GM04503 (cell line): Measurements from ENCODE around the gene FANCE.
"Not testable (repeated sequence)": the region's sequence is repeated elsewhere in the genome, so short reads cannot be mapped to it uniquely, and the experiment has no call there.

Experiments
- DNase-seq: peaks from one replicate; pipeline ENCODE4 v3.0.0-alpha.2; 2012; ENCODE audit warnings: low read depth

FANCE gene

DNA sequence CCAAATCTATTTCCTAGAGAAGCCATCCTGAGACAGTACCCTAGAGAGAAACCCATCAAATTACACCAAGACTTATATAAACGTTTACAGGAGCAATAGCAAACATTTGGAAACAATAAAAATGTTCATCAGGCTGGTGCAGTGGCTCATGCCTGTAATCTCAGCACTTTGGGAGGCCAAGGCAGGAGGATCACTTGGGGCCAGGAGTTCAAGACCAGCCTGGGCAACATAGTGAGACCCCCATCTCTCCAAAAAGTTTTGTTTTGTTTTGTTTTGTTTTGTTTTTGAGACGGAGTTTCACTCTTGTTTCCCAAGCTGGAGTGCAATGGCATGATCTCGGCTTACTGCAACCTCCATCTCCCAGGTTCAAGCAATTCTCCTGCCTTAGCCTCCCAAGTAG lies 19.4 kb upstream of the FANCE start:
- DNase-seq, result not testable (repeated sequence)

DNA sequence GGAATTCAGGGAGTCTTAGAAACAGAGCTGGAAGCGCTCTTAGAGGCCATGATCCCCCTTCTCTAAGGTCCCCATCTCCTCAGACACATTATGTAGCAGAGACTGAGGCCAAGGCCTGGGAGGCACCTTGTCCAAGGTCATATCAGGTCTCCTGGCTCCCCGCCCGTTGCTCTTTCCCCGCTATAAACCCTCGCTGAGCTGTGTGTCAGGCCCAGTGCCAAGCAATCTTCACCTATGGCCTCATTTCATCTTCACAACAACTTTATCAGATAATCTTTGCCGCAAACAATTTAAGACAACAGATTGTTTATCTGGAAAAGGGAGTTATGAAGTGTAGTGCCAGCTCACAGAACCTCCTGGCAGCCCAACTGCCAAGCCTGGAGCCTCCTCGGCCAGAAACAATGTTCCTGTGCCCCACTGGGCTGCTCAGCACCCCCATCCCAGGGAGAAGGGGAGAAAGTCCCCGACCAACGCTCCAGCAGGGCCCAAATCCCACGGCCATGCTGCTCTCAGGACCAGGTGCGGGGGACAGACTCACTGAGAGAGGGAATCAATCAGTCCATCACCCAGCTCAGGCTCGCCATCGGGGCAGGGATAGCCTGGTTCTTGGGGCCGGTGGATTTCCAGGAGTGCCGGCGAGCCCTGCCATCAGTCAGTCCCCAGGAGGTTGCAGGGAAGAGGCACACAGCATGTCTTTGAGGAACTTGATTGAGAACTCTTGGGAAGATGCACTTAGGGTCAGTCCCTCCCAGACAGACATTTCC lies 16.9 kb upstream of the FANCE start:
- no peak for DNase-seq

DNA sequence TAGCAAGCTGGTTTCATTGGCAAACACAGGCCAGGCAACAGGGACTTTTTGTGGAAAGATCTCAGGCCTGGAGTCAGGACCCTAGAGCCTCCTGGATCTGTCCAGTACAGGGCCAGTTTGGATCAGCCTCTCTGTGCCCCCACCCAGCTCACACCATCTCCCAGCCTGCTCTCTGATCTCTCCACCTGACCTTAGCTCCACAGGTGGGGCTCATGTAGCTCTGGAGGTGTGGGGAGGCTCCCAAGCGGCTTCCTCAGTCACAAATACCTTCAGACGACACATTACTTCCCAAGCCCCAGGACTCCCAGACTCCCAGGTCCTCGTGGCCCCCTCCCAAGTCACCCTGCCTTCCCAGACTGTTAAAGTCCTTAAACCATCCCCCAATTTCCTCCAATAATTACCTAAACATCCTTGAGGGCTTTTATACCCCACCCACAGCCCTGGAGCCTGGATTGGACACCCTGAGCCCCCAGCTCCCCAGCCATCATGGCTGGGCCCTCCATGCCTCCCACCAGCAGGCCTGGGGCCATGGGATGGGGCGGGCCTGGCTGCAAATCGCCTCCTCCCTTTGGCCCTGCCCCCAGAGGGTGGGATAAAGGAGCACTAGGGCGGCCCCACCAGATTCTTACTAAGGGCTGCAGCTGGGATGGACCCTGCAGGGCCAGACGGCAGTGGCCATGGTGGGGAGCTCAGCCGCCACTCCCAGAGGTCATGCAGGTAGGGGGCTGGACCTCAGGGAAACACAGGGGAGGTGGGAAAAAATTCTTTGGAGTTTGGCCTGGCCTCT lies 15.9 kb upstream of the FANCE start:
- no peak for DNase-seq

DNA sequence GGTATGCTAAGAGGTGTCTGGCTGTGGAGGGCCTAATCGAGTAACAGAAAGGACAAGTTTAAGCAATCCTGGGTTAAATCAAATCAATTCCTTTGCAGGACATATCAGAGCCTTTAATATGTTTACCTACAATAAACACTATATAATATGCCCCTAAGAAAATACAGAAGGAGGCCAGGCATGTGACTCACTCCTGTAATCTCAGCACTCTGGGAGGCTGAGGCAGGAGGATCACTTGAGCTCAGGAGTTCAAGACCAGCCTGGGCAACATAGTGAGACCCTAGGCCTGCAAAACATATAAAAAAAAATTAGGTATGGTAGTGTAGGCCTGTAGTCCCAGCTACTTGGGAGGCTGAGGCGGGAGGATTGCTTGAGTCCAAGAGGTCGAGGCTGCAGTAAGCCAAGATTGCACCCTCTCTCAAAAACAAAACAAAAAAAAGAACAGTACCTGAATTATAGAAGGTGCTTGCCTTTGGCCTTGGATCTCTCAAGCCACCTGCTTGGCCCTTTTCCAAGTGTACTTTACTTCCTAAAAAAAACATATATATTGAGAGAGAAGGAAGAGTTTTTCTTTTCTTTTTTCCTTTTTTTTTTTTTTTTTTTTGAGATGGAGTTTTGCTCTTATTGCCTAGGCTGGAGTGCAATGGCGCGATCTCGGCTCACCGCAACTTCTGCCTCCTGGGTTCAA lies 13.6 kb upstream of the FANCE start:
- DNase-seq, result not testable (repeated sequence)

DNA sequence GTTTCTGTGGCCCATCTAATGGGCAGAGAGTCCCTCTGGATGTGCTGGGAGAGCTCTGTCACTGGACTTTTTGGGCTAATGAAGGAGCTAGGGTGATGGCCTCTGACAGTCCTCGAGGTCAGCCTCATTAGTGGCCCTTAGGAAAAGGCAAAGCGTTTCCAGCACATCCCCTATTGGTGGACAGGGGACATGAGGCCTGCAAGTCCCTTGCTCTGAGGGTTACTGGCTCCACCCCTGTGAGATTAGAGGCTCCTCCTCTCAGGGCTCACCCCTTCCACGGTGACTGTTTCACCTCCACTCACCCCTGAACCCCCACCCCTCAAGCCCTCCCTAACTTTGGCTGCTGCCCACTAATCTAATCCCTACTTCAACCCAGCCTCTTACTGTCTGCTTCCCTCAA lies 12.8 kb upstream of the FANCE start:
- no peak for DNase-seq

DNA sequence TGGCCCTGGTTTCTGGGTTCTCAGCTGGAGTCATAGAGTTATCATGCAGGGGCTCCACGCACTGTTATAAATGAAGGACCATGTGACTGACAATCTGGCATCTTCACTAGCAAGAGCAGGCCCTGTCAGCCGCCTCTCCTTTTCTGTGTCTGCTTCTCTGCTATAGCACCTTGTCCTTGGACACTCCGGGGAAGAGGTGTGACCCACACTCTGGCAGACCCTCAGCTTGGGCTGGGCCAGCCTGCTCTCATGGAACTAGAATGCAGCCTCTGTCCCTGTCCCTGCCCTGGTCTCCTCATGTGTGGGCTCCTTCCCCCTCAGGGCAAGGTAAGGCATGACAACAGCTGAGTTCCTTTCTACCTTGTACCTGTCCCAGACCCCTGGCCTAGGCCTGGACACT lies 10.9 kb upstream of the FANCE start:
- DNase-seq, result no peak

DNA sequence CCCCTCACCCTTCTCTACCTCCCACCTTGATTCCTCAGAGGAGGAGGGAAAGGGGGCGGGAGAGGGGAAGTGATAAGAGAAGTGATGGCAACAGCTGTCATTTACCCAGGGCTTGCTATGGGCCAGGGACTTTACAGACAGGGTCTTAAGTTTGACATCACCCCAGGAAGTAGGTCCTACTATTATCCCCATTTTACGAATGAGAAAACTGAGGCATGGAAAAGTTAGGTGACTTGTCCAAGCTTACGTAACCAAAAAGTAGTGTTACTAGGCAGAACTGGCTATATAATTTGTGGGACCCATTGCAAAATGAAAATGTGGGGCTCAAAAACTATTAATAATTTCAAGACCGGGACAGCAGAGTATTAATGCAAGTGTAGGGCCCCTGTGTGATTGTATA lies 10.5 kb upstream of the FANCE start:
- DNase-seq, result no peak

DNA sequence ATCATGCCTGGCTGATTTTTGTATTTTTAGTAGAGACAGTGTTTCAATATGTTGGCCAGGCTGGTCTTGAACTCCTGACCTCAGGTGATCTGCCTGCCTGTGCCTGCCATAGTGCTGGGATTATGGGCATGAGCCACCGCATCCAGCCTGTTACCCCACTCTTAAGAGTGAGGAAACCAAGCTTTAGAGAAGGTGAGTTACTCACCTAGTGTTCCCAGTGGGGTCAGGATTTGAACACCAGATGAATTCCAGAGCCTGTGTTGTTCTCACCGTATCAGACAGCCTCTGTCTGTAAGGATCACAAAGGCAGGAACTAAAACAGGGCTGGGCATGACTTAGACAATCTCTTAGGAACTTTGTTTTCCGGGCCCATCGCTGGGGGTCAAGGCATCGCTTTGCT lies 9.4 kb upstream of the FANCE start:
- DNase-seq, result no peak

DNA sequence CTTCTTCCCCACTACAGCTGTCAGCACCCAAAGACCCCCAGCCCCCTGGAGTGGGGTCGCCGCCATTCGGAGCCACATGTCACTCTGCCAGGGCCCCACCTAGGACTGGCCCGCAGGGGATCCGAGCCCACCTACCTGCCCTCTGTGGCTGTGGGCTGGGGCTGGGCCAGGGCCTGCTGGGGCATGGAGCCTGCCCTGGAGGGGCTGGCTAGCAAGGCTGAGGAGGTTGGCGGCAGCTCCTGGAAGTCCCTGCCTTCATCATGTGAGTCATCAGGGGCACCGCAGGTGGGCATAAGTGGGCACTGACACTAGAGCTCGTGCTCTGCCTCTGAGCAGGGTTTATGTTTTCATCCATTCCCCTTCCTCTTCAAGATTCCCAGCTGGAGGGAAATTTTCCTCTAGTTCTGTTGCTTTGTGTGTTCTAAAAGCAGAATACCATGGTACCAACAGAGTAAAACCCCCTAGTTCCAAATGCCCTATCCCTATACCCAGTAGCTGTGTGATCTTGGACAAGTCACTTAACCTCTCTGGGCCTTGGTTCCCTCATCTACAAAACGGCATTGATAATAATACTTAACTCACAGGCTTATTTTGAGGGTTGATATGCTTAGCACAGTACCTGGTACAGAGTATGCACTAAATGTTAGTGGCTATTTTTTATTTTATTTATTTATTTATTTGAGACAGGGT lies 8.7 kb upstream of the FANCE start:
- DNase-seq, result no peak

DNA sequence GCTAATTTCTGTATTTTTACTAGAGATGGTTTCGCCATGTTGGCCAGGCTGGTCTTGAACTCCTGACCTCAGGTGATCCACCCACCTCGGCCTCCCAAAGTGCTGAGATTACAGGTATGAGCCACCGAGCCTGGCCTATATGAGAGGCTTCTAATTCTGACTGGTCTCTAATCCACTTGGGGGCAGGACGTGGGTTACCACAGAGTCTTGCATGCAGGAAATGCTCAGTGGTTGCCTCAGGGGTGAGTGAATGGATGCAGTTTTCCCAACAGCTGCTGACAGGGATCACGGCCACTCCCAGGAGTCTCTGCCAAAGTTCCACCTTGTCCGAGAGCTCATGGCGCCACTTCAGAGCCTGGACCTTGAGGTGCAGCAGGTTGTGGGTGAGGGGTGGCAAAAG lies 6.4 kb upstream of the FANCE start:
- no peak for DNase-seq

DNA sequence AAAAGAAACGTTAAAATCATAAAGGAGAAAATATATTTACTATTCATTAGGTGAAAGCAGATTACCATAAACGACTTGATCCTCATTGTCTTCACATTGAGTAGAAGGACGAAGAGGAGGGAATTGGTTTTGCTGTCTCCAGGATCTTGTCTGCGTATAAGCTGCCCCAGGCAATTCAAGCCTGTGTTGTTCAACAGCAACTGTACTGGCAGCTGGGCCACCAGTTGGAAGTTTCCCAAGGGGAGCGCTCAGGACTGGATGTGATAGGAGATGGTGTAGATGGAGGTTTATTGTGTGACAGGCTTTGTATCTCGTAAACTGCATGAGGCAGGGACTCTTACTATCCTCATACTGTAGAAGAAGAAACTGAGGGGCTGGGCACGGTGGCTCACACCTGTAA lies 3.9 kb upstream of the FANCE start:
- DNase-seq, result no peak

DNA sequence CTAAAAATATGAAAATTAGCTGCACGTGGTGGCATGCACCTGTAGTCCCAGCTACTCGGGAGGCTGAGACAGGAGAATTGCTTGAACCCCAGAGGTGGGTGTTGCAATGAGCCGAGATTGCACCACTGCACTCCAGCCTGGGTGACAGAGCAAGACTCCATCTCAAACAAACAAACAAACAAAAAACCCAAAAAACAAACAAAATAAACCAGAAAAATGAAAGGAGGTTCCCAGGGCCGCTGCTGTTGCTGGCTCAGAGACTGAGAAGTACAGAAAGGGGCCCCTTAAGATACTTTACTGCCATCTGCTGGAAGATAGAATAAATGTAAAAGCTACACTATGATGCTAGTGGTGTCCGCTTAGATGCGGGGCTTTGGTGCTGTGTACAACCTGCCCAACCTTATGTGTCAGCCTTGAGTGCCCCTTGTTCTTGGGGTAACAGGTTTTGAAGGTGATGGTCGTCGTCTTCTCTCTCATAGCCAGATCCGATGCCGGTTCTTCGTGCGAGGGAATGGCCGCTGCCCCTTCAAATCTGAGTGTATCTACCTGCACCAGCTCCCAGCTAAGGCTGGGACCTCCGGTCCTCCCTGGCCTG lies 2.8 kb upstream of the FANCE start:
- no peak for DNase-seq

DNA sequence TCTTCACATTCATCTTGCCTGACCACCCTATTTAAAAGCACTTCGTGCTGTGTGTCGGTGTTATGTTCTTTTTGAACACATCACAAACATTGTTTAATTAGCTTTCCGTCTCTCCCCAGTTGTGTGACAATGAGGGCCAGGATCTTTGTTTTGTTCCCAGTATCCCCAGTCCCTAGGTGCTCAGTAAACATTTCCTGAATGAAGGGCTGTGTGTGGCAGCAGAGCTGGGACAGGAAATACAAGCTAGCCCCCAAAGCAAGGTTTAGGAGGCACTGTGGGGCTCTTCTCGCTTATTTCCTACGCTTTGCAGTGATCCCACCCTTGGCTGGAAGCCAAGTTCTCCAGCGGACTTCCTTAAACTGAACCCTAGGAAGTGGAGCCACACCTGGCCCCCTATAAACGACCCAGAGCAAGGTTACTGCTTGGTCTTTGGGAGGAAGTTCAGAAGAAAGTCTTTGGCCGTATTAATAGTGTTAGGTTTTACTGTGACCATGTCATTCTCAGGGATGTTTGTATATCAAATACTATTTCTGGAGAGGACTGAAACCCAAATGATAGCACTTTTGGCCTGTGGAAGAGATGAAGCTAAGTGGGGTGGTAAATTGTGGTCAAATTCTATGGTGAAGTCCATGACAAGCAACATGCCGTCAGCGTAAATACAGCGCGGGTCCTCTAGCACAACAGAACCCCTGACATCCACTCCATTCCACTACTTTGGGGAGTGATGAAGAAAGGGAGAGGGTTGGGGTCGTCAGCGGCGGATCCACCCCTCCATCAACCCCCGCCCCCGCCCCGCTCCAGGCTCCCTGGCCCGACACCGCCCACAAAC lies 570 bp upstream of the FANCE start:
- no peak for DNase-seq

DNA sequence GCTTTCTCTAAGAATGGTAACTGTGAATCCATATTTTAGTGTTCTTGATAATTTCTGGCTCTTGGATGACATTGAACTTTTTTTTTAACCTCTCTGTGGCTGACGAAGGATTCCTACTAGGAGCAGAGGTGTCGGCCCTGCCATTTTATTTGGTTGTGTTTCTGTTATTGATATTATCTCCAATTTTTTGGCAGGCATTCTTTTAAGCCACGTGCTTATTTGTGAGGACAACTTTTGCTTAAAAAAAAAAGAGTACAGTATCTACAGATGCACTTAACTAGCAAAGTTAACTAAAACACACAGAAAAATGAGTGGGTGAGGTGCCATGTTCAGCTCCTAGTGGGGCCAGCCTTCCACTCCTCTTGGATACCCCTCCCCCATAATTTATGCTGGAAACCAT lies 1.1 kb downstream of the FANCE start:
- no peak for DNase-seq

DNA sequence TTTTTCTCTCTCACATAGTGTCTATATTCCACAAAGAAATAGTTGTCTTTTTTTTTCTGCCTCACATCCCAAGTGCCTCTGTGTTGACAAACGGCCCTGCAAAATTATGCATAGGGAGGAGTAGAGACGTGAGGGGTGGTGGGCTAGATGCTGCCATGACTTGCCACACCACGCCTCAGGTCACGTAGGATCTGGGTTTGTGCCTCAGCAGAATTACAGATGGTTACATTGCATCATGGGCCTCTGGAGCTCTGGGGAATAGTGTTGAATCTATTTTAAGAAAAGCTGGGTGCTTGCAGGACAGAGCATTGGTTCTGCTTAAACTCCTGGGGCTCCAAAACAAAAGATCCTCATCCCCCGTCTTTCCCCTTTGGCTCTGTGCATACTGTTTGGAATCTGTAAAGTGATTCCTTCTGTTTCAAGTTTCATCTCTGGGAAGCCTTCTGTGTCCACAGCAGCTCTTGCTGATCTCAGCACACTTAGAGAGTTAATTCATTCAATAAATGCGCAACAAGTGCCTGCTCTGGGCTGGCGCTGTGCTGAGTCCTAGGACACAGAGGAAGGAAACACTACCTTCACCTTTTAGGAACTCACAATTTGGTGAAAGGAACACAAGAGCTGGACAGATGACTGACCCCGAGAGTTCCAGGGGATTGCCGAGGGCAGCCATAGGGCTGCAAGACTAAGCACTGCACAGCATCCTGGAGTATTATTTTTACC lies 2.4 kb downstream of the FANCE start:
- no peak for DNase-seq

DNA sequence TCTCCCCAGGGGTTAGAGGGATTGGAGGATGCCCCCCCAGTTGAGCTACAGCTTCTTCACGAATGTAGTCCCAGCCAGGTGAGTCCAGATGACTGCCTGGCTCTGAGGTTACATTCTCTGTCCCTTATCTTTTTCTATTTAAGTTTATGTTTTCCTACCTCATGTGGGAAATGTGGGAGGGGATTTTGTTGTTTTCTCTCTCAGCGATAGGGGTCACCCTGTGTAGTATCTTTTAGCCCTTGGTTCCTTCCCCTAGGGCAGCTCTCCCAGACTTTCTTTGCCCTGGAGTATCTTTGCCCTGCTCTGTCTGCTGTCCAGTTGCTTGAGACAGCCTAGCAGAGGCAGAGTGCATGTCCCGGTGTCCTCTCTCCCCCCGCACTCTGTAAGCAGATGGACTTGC lies 5.8 kb downstream of the FANCE start:
- no peak for DNase-seq

DNA sequence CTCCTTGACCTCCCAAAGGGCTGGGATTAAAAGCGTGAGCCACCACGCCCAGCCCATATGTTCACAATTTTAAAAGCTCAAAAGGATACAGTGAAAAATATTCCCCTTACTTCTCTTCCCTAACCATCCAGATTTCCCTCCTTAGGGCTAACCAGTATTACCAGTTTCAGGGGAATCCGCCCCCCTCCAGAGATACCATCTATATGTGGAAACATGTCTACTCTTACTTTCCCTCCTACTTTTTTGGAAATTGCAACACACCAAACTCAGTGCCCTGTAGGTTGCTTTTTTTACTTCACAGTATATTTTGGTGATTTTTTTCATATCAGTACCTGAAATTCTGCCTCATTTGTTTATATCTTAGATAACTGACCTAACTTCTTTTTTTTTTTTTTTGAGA lies 9.1 kb downstream of the FANCE start:
- no peak for DNase-seq

DNA sequence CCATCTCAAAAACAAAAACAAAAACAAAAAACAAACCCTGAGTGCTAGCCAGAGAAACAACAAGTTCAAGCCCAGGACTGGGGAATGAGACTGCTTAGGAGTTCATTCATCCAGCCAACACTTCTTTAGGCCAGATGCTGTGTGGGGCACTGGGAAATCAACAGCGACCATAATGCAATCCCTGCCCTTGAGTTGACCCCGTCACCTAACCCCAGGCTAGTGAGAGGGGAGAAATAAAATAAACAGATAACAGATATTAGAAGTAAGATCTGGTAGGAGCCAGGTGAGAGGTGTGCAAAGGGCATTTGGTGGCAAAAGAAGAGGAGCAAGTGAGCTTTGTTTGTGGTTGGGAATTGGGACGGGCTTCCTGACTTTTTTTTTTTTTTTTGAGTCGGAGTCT lies 11.2 kb downstream of the FANCE start:
- DNase-seq, result no peak

DNA sequence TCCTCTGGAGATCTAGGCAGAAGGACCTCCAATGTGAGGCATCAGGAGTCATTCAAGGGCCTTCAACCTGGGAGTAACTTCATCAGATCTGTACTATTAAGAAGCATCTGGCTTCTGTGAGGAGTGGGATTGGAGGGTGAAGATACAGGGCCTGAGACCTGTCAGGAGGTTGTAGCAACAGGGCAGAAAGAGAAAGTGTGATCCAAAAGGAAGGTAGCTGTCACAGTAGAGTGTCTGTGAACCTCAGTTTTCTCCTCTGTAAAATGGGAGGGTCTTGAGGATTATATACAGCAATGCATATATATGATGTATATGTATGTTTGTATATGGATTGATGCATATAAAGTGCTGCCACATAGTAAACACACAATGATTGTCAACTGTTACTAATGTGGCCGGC lies 13.5 kb downstream of the FANCE start:
- no peak for DNase-seq

DNA sequence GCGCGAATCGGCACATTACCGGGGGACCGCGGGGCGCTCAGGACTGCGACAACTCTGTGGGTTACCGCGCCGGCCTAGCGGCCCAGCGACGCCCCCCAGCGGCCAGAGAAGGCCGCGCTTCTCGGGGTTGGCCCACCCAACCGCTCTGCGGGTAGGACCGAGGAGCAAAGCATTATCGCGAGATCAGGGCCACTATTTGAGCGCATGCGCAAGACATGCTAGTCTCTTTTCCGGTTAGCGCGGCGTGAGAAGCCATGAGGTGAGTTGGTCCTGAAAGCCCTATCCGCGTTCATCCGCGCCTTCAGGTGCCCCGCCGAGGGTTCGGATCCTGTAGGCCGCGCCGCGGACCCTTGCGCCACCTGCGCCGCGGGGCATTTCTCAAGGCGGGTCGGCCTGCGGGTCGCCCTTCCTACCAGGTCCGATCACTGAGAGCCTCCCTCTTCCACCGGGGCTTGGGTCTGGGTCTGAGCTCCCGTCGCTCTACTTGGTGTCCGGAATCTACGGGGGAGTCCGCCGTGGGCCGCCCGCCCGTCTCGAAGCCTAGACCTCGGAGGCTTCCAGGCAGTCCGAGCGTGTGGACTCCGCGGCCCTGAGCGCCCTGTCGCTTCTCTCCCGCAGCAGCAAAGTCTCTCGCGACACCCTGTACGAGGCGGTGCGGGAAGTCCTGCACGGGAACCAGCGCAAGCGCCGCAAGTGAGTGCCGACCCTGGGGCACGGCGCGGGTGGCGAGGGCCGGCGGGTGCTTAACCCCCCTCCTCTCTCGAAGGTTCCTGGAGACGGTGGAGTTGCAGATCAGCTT lies 16.2 kb downstream of the FANCE start, which contains the start of gene RPL10A:
Gene RPL10A (plus strand): TSS at position 221 of the 799 bp plus-strand sequence. CDS start 34 bp downstream, at position 255.
- peak; percentile 77 for DNase-seq
